ENCODE data around the gene TPGS1. TPM values are rescaled to one million over a fixed set of nuclear protein-coding genes. Genes with fewer than 3 reads are reported as not detected.
A peak's percentile ranks its signal among the peaks of the same experiment; 100 is the strongest.

TPGS1 gene
- total RNA-seq, 3 donors from 2014 or later, result 77.7 to 98.9 (median 77.7) TPM

DNA sequence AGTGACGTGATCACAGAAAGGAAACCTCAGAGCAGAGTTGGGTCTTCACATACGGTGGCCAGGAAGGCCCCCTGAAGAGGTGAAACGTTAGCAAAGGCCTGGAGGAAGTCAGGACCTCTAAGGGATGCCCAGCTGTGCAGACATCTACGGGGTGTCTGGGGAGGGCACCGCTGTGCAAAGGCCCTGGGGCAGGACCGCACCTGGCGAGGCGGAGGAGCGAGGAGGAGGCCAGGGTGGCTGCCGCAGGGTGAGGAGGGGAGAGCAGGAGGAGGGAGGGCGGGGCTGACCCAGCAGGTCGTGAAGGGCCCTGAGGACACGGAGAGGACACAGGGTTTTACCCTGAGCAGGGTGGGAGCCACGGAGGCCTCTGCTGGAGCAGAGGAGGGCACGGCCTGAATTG, 22.8 kb upstream of the TPGS1 start:
- intact Hi-C loops (cut with DNase I; ENCODE audit: low total_unique reads), result no loop called here
- Histone ChIP-seq H3K27ac (no peak overlapping the region), H3K36me3 (no peaks in the 10 kb centered on the region), H3K27me3 (peaks cover 0 to 13% of the 10 kb centered on the region in 2 donors), H3K4me3 (no peak overlapping the region), H3K4me1 (no peaks in the 10 kb centered on the region), H3K9me3 (no peaks in the 10 kb centered on the region)
- TF ChIP-seq POLR2AphosphoS5 (IDR thresholded peaks at IDR 0.05) (no peak), POLR2A (IDR thresholded peaks at IDR 0.05) (no peak)
- TF ChIP-seq, protein P1, sequence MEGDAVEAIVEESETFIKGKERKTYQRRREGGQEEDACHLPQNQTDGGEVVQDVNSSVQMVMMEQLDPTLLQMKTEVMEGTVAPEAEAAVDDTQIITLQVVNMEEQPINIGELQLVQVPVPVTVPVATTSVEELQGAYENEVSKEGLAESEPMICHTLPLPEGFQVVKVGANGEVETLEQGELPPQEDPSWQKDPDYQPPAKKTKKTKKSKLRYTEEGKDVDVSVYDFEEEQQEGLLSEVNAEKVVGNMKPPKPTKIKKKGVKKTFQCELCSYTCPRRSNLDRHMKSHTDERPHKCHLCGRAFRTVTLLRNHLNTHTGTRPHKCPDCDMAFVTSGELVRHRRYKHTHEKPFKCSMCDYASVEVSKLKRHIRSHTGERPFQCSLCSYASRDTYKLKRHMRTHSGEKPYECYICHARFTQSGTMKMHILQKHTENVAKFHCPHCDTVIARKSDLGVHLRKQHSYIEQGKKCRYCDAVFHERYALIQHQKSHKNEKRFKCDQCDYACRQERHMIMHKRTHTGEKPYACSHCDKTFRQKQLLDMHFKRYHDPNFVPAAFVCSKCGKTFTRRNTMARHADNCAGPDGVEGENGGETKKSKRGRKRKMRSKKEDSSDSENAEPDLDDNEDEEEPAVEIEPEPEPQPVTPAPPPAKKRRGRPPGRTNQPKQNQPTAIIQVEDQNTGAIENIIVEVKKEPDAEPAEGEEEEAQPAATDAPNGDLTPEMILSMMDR (IDR thresholded peaks at IDR 0.05), result no peak
- no peak for DNase-seq (ENCODE audit: low spot score in 2 of 2)

DNA sequence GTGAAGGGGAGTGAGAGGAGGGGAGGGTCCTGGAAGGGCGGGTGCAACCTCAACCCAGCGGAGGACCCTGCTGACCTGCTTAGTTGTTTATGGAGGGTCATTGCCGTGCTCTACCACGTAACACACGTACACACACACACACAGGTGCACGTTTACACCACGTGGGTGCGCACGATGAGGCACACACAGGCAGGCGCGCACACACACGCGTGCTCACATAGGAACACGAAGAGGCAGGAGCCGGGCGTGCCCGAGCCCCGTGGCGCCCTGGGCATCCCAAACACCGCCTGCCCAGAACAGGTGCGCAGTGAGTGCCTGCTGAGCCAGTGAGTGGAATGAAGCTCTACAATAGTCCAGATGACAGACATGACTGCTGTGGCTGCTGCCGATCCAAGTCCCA, 22.2 kb upstream of the TPGS1 start:
- H3K36me3 ChIP-seq, result no peaks in the 10 kb centered on the region
- H3K4me1 ChIP-seq, result no peaks in the 10 kb centered on the region
- H3K27ac ChIP-seq, result peak overlapping the region; percentile 54 to 70
- H3K27me3 ChIP-seq, result peaks cover 0 to 13% of the 10 kb centered on the region in 2 donors
- no peaks in the 10 kb centered on the region for H3K9me3 ChIP-seq
- no peak for DNase-seq (ENCODE audit: low spot score in 2 of 2)
- no peak for TF ChIP-seq POLR2AphosphoS5 (IDR thresholded peaks at IDR 0.05)
- TF ChIP-seq, protein P1 (IDR thresholded peaks at IDR 0.05), result no peak
- intact Hi-C loops (cut with DNase I; ENCODE audit: low total_unique reads), result no loop called here
- H3K4me3 ChIP-seq, result peak overlapping the region in 1 of 3 donors; percentile 45

DNA sequence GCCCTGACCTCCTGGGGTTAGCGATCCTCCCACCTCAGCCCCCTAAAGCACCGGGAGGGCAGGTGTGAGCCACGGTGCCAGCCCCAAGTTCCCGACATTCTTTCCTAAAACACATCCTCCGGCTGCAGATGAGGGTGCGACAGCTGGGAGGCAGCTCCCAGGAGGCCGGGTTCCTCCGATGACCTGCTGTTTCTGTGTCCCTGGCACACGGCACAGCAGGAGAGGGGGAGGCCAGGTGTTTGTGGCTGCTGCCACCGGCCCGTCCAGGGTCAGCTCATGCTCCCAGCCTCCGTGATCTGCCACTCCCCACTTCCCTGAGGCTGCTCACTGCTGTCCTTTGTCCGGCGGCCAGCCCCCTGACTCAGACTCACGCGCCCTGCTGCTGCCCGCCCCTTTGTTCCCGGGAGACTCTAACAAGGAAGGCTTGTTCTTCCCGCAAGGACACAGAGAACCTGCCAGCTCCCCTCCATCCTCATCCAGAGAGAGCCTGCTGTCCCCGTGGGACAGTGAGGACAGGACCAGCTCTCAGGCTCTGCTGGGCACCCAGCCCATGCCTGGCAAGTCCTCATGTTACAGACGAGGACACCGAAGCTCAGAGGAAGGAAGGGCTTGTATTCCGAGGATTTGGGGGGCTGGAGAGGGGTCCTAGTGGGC, 21.6 kb upstream of the TPGS1 start:
- intact Hi-C loops (cut with DNase I; ENCODE audit: low total_unique reads), result no loop called here
- Histone ChIP-seq H3K27me3 (peaks cover 0 to 13% of the 10 kb centered on the region in 2 donors), H3K4me3 (peak overlapping the region in 1 of 3 donors; percentile 45), H3K4me1 (no peaks in the 10 kb centered on the region), H3K27ac (peak overlapping the region; percentile 54 to 82), H3K9me3 (no peaks in the 10 kb centered on the region), H3K36me3 (no peaks in the 10 kb centered on the region)
- DNase-seq (ENCODE audit: low spot score in 2 of 2), result peak; percentile 64 to 75
- peak in 2 of 3 donors; percentile 52 to 76 for TF ChIP-seq POLR2AphosphoS5 (IDR thresholded peaks at IDR 0.05)
- TF ChIP-seq, protein P1 (IDR thresholded peaks at IDR 0.05), result no peak

DNA sequence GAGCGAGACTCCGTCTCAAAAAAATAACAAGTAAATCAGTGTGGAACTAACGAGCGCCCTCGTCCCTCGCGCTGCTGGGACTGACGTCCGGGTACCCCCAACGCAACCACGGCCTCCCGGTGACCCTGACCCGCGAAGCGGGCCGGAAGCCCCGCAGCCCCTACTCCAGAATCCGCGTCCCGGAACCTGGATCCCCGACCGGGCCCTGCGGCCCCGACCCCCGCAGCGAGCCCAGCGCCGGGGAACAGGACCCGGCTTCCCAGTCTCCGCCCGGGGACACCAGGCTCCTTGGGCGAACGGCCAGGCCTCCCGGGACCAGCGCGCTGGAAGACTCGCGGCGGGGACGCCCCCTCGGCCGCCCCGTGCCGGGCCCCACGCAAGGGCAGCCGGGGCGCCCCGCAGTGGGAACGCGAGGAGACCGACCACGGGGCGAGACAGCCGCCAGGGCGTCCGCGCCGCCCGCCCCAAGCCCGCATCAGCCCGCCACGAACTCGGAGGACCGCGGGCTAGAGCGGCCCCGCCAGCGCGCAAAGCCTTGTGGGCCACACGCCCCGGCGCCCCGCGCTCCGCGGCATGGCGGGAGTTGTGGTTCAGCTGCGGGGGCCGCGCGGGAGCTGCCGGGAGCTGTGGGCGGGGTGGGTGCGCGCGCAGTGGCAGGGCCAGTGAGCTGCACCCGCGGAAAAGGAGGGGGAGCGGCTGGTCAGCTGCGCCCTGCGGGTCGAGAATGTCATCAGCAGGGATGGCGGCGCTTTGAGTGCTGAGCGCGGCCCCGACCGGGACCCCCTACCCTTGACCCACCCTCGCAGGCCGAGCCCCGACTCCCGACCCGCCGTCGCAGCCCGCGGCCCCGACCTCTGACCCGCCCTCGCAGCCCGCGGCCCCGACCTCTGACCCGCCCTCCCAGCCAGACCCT, 18.5 kb upstream of the TPGS1 start:
- intact Hi-C loops (cut with DNase I; ENCODE audit: low total_unique reads), result no loop called here
- TF ChIP-seq, protein P1 (IDR thresholded peaks at IDR 0.05), result no peak
- peak; percentile 43 to 78 (median 64) for TF ChIP-seq POLR2AphosphoS5 (IDR thresholded peaks at IDR 0.05)
- peak; percentile 53 for TF ChIP-seq POLR2A (IDR thresholded peaks at IDR 0.05)
- peak; percentile 89 to 98 for DNase-seq (ENCODE audit: low spot score in 2 of 2)

More for the DNA sequence above, 18.5 kb upstream of the TPGS1 start:
- peaks cover 0 to 13% of the 10 kb centered on the region in 2 donors for H3K27me3 ChIP-seq
- H3K27ac ChIP-seq, result peak overlapping the region; percentile 92 to 98
- no peaks in the 10 kb centered on the region for H3K36me3 ChIP-seq
- peak overlapping the region; percentile 93 to 98 (median 95) for H3K4me3 ChIP-seq
- H3K4me1 ChIP-seq, result no peaks in the 10 kb centered on the region
- H3K9me3 ChIP-seq, result no peaks in the 10 kb centered on the region

Data from breast epithelium (tissue), 4 donors.